DOHH2 (cell line): ENCODE data around the gene LILRA2.

Source experiments
- CTCF ChIP-seq: fragments of 200-600 bp; sonication (generic); IDR thresholded peaks from one replicate; pipeline ENCODE4 v1.5.1; 2014; ENCODE audit warnings: antibody characterized with exemption, mild to moderate bottlenecking, low read depth, low read length; ENCODE audit not compliant: poor library complexity, severe bottlenecking
- EZH2phosphoT487 ChIP-seq: fragments of 200-600 bp; sonication (generic); IDR thresholded peaks from 2 replicates; pipeline ENCODE4 v1.6.1; 2017; ENCODE audit warnings: borderline replicate concordance, mild to moderate bottlenecking, antibody characterized with exemption, low read length, moderate library complexity, mixed read lengths

DNA sequence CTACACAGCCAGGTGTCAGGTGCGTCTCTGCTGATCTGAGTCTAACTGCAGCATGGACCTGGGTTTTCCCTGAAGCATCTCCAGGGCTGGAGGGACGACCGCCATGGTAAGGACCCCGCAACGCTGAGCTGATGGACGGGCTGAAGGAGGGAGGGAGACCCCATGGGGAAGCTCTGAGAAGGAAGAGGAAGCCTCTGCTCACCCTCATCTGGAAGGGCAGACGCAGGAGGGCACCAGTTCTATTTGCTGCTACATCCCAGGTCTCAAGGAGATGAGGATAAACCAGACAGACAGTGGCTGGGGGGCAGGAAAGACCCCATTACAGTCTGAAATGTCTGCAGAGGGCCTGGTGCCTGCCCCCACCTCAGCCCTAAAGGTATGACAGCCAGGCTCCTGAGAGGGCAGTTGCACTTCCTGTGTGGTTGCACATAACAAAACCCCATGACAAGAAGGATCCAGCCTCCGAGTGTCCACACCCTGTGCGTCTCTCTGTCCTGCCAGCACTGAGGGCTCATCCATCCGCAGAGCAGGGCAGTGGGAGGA lies at the start of gene LILRA2:
- TF ChIP-seq CTCF (no peak), EZH2phosphoT487 (no peak)
